Progenitor cell of endocrine pancreas (in vitro differentiated cells): ENCODE results near the gene KLHL11. TPM values are rescaled to one million over a fixed set of nuclear protein-coding genes. Genes with fewer than 3 reads are reported as not detected.
"Not testable (repeated sequence)": the region's sequence is repeated elsewhere in the genome, so short reads cannot be mapped to it uniquely, and the experiment has no call there.

Experiments
- DNase-seq: peaks from one replicate; pipeline ENCODE4 v3.0.0; 2021; ENCODE audit warnings: low spot score; ENCODE audit not compliant: unreplicated experiment
- H3K27ac Mint-ChIP-seq: 2 replicates; pipeline ENCODE4 v1.8.0; 2021; ENCODE audit warnings: mild to moderate bottlenecking, moderate library complexity, mixed read lengths
- H3K27me3 Mint-ChIP-seq: 2 replicates; pipeline ENCODE4 v1.8.0; 2021; ENCODE audit warnings: mixed read lengths
- H3K36me3 Mint-ChIP-seq: 2 replicates; pipeline ENCODE4 v1.8.0; 2022; ENCODE audit warnings: mixed read lengths; ENCODE audit not compliant: insufficient read depth
- H3K4me1 Mint-ChIP-seq: 2 replicates; pipeline ENCODE4 v1.8.0; 2021; ENCODE audit warnings: low read depth, mixed read lengths
- H3K4me3 Mint-ChIP-seq: 2 replicates; pipeline ENCODE4 v1.8.0; 2021; ENCODE audit warnings: low read depth, mild to moderate bottlenecking, moderate library complexity, mixed read lengths
- H3K9me3 Mint-ChIP-seq: 2 replicates; pipeline ENCODE4 v1.8.0; 2021; ENCODE audit warnings: low read depth, mixed read lengths
- CTCF ChIP-seq: fragments of 200-600 bp; sonication (generic); IDR thresholded peaks from one replicate; pipeline ENCODE4 v1.5.0; 2021; ENCODE audit warnings: antibody characterized with exemption, mild to moderate bottlenecking; ENCODE audit not compliant: unreplicated experiment
- total RNA-seq: library from RNA; stranded (reverse); gene quantifications from 2 replicates; pipeline ENCODE4 v1.2.1, GENCODE V29; 2021

The KLHL11 gene
- total RNA-seq, 1 donor from 2014 or later, result 16.9 TPM

- Mint-ChIP-seq H3K9me3 (no peaks in the 10 kb centered on the region), H3K36me3 (peaks cover 5% of the 10 kb centered on the region), H3K4me3 (peak within 1 kb of the TSS; percentile 86), H3K4me1 (peaks cover 6% of the 10 kb centered on the region), H3K27ac (peak within 1 kb of the TSS; percentile 74), H3K27me3 (peaks cover 3% of the 10 kb centered on the region)
- peak; percentile 52 for DNase-seq
- no peak for TF ChIP-seq CTCF
These were observed 29.2 kb downstream of the KLHL11 start, which contains the start of gene NT5C3B for GRCh38 chr17:41835800-41836549. Gene NT5C3B, minus strand, starts transcription at chr17:41836232. Its CDS starts 39 bp downstream, at chr17:41836193.

GRCh38 chr17:41835214-41835799 lies 29.9 kb downstream of the KLHL11 start:
- H3K9me3 Mint-ChIP-seq, result no peaks in the 10 kb centered on the region
- DNase-seq, result no peak
- peaks cover 6% of the 10 kb centered on the region for H3K36me3 Mint-ChIP-seq
- no peak for TF ChIP-seq CTCF
- H3K4me1 Mint-ChIP-seq, result peaks cover 6% of the 10 kb centered on the region
- peak overlapping the region; percentile 86 for H3K4me3 Mint-ChIP-seq
- peaks cover 3% of the 10 kb centered on the region for H3K27me3 Mint-ChIP-seq
- H3K27ac Mint-ChIP-seq, result peak overlapping the region; percentile 68

- H3K36me3 Mint-ChIP-seq, result peaks cover 16% of the 10 kb centered on the region
- H3K4me1 Mint-ChIP-seq, result not testable (repeated sequence)
These were observed 35.3 kb downstream of the KLHL11 start for GRCh38 chr17:41829961-41830360.

GRCh38 chr17:41825175-41825845 lies 39.9 kb downstream of the KLHL11 start:
- Mint-ChIP-seq H3K36me3 (peaks cover 10% of the 10 kb centered on the region), H3K4me3 (no peak overlapping the region)

More at GRCh38 chr17:41829961-41830360, 35.3 kb downstream of the KLHL11 start:
- H3K27ac Mint-ChIP-seq, H3K4me3 Mint-ChIP-seq, H3K27me3 Mint-ChIP-seq, H3K9me3 Mint-ChIP-seq, DNase-seq: not testable (repeated sequence)

GRCh38 chr17:41824086-41824485 lies 41.1 kb downstream of the KLHL11 start:
- H3K9me3 Mint-ChIP-seq, result no peaks in the 10 kb centered on the region
- H3K27ac Mint-ChIP-seq, result no peak overlapping the region
- H3K4me1 Mint-ChIP-seq, result no peaks in the 10 kb centered on the region
- H3K4me3 Mint-ChIP-seq, result no peak overlapping the region
- no peak for TF ChIP-seq CTCF
- DNase-seq, result no peak
- H3K36me3 Mint-ChIP-seq, result peaks cover 3% of the 10 kb centered on the region
- no peaks in the 10 kb centered on the region for H3K27me3 Mint-ChIP-seq

More at GRCh38 chr17:41825175-41825845, 39.9 kb downstream of the KLHL11 start:
- Mint-ChIP-seq H3K27ac (no peak overlapping the region), H3K27me3 (no peaks in the 10 kb centered on the region), H3K4me1 (no peaks in the 10 kb centered on the region), H3K9me3 (no peaks in the 10 kb centered on the region)
- DNase-seq, result no peak
- no peak for TF ChIP-seq CTCF
